NB4 (cell line): Measurements from ENCODE around the gene AIF1L.

ENCODE experiments used
- CTCF ChIP-seq: IDR thresholded peaks from one replicate; pipeline ENCODE4 v1.5.1; 2012; ENCODE audit warnings: low read depth, low read length
- MYC ChIP-seq: IDR thresholded peaks from 2 replicates; pipeline ENCODE4 v1.6.1; 2011; ENCODE audit warnings: low read depth, low read length

- TF ChIP-seq CTCF: no peak
- no peak for TF ChIP-seq MYC
These were observed 23.3 kb downstream of the AIF1L start for GRCh38 chr9:131119600-131119999.
